Pancreas (tissue), 10 donors: ENCODE data around the gene CEACAM3. TPM values are rescaled to one million over a fixed set of nuclear protein-coding genes. Genes with fewer than 3 reads are reported as not detected.

ENCODE experiments used
- ATAC-seq, 4 donors: fragments of 200-7000 bp; cut with Tn5 transposase; one replicate each; pipeline versions ENCODE4 v1.8.0 to v1.9.1; 2020; ENCODE audit warnings: mild to moderate bottlenecking in 4 of 4, moderate library complexity in 4 of 4
- DNase-seq, 6 donors: peaks; one replicate each; pipeline ENCODE4 v3.0.0-alpha.2; 2020
- FAIRE-seq: peaks from 2 replicates; lab custom pipeline; 2012; peaks lifted over from hg19 to GRCh38; lab: Jason Lieb, UNC
- H3K27ac ChIP-seq, 4 donors: fragments of 200-600 bp; sonication (generic); 1 replicate in 3 of 4; 2 replicates in 1 of 4; pipeline versions ENCODE4 v1.5.0 to v1.8.0; 2020
- H3K27me3 ChIP-seq, 4 donors: fragments of 200-600 bp; one replicate each; pipeline ENCODE4 v1.8.0; 2021
- H3K36me3 ChIP-seq, 3 donors: fragments of 200-600 bp; sonication (generic) in 1 of 3; one replicate each; pipeline versions ENCODE4 v1.5.0 to v1.8.0; 2020 to 2021
- H3K4me1 ChIP-seq, 3 donors: fragments of 200-600 bp; one replicate each; pipeline ENCODE4 v1.8.0; 2021
- H3K4me3 ChIP-seq, 4 donors: fragments of 200-600 bp; sonication (generic) in 2 of 4; one replicate each; pipeline versions ENCODE4 v1.5.0 to v1.8.0; 2020 to 2021
- H3K9me3 ChIP-seq, 4 donors: fragments of 200-600 bp; one replicate each; pipeline ENCODE4 v1.8.0; 2021
- CTCF ChIP-seq, 4 donors: fragments of 200-600 bp; sonication (generic) in 3 of 4; IDR thresholded peaks; one replicate each; pipeline versions ENCODE4 v1.5.0 to v1.8.0; 2021; ENCODE audit warnings: antibody characterized with exemption in 4 of 4
- WGBS, 2 donors: extraction: QIAGEN DNeasy Blood & Tissue Kit; methylation state at CpG; one replicate each; pipeline ENCODE4 v1.1.7; 2013; 5-methylcytosine and 5-hydroxymethylcytosine counted together
- intact Hi-C, 3 donors: fragments of 100-400 bp; cut with DNase I; formaldehyde crosslinking; loops; one replicate each; pipeline versions ENCODE4 v1.11.1 to v1.14.2; 2022
- polyA plus RNA-seq, 2 donors: library from polyadenylated mRNA; stranded (reverse); fragments of 200-250 nt; gene quantifications; one replicate each; pipeline ENCODE4 v1.2.3, GENCODE V29; 2013
- total RNA-seq, 6 donors: library from RNA; stranded (reverse); fragmentation: NEBNext Ultra II Directional in 4 of 6; extraction: Animal tissue kit (Norgen Biotek cat#: 25700) in 4 of 6; gene quantifications; one replicate each; pipeline versions ENCODE4 v1.2.1 to v1.2.4, GENCODE V29; 2021 to 2023
- donor health status: healthy with polysubstance abuse.
- donor health status: DM: no; HTN: no; CAD: no; lungs with moderate emphysema.
- donor health status: DM: no; HTN: no; CAD: no.
- donor health status: control.
- donor health status: control.
- donor health status: Bipolar disorder and iron deficiency.
- donor health status: DM: yes; HTN: yes; CAD: no.
- donor health status: DM: no; HTN: no; CAD: no.
- donor health status: DM: no; HTN: no; CAD: no.
- donor health status: DM: yes; HTN: yes; CAD: no.

CEACAM3 gene
- total and polyA plus RNA-seq, 8 donors = 0.41 to 0.61 TPM; not detected in 6

GRCh38 chr19:41792513-41793413 is 3.6 kb upstream of the CEACAM3 start:
- Histone ChIP-seq H3K36me3 (no peaks in the 10 kb centered on the region), H3K27me3 (no peaks in the 10 kb centered on the region), H3K4me1 (peaks cover 0 to 5% (median 0%) of the 10 kb centered on the region in 3 donors), H3K4me3 (no peak overlapping the region), H3K27ac (no peak overlapping the region), H3K9me3 (no peaks in the 10 kb centered on the region)
- DNase-seq (peak in 5 of 6 donors; percentile 27 to 84 (median 60)), ATAC-seq (peak; percentile 72 to 83 (median 80)), FAIRE-seq (no peak)
- TF ChIP-seq CTCF (IDR thresholded peaks at IDR 0.05) = peak; percentile 44 to 60 (median 51)
- intact Hi-C loops = no loop called here
- 15 to 17% methylated on average over 22 of the region's 22 CpGs for WGBS, 2 donors

GRCh38 chr19:41793414-41793727 is 3.0 kb upstream of the CEACAM3 start:
- intact Hi-C loops = no loop called here
- Histone ChIP-seq H3K27ac (no peak overlapping the region), H3K27me3 (no peaks in the 10 kb centered on the region), H3K4me1 (peaks cover 0 to 5% (median 0%) of the 10 kb centered on the region in 3 donors), H3K36me3 (no peaks in the 10 kb centered on the region), H3K4me3 (no peak overlapping the region), H3K9me3 (no peaks in the 10 kb centered on the region)
- no peak for TF ChIP-seq CTCF (IDR thresholded peaks at IDR 0.05)
- ATAC-seq (no peak), FAIRE-seq (no peak), DNase-seq (no peak)
- 0 to 4% methylated on average over 1 of the region's 1 CpG for WGBS, 2 donors

GRCh38 chr19:41795031-41795461 is 1.3 kb upstream of the CEACAM3 start:
- ATAC-seq = peak; percentile 75 to 90 (median 84)
- peak in 2 of 6 donors; percentile 33 to 56 for DNase-seq
- FAIRE-seq = peak; percentile 53
- intact Hi-C loops = no loop called here
- H3K36me3 ChIP-seq = no peaks in the 10 kb centered on the region
- no peak overlapping the region for H3K4me3 ChIP-seq
- H3K9me3 ChIP-seq = no peaks in the 10 kb centered on the region
- peak; percentile 54 to 69 (median 64) for TF ChIP-seq CTCF (IDR thresholded peaks at IDR 0.05)
- no peaks in the 10 kb centered on the region for H3K27me3 ChIP-seq
- 40 to 46% methylated on average over 5 of the region's 5 CpGs for WGBS, 2 donors
- H3K27ac ChIP-seq = no peak overlapping the region
- H3K4me1 ChIP-seq = peaks cover 0 to 5% (median 0%) of the 10 kb centered on the region in 3 donors

- intact Hi-C loops = no loop called here
These were observed 514 bp downstream of the CEACAM3 start for GRCh38 chr19:41796901-41797300.

More at GRCh38 chr19:41796901-41797300, 514 bp downstream of the CEACAM3 start:
- Histone ChIP-seq H3K27ac (no peak overlapping the region), H3K36me3 (no peaks in the 10 kb centered on the region), H3K4me3 (no peak overlapping the region), H3K9me3 (no peaks in the 10 kb centered on the region), H3K4me1 (peaks cover 0 to 5% (median 0%) of the 10 kb centered on the region in 3 donors), H3K27me3 (no peaks in the 10 kb centered on the region)
- WGBS, 2 donors = 79 to 85% methylated on average over 1 of the region's 1 CpG
- ATAC-seq (no peak), DNase-seq (no peak), FAIRE-seq (no peak)
- no peak for TF ChIP-seq CTCF (IDR thresholded peaks at IDR 0.05)
